Measurements from ENCODE around the gene RNF32. TPM values are rescaled to one million over a fixed set of nuclear protein-coding genes. Genes with fewer than 3 reads are reported as not detected.

Gene RNF32
- total and polyA plus RNA-seq, 2 of the 13 experiments (the other 11 are each of a cell fraction or from before 2014, with no cell fraction given): not detected

- TF ChIP-seq ZBTB46 (CRISPR knock-in tag; IDR thresholded peaks at IDR 0.05; ENCODE audit: borderline replicate concordance) (no peak), NFKBIZ (CRISPR knock-in tag; IDR thresholded peaks at IDR 0.05) (0 out of 2 replicates have a peak, but pooled peaks have one; percentile 76), NR3C1 (CRISPR knock-in tag; IDR thresholded peaks at IDR 0.05) (no peak), SOX6 (IDR thresholded peaks at IDR 0.05) (no peak), SOX6 (CRISPR knock-in tag; IDR thresholded peaks at IDR 0.05) (peak; percentile 100), HNF1B (CRISPR knock-in tag; IDR thresholded peaks at IDR 0.05) (peak; percentile 46; the same call in 1 of the 2 replicates), POLR2AphosphoS2 (IDR thresholded peaks at IDR 0.05; ENCODE audit: low read depth, low read length) (no peak), NFE2 (CRISPR knock-in tag; IDR thresholded peaks at IDR 0.05) (no peak), E2F2 (CRISPR knock-in tag; IDR thresholded peaks at IDR 0.05; ENCODE audit: borderline replicate concordance) (no peak), MED1 (CRISPR knock-in tag; IDR thresholded peaks at IDR 0.05) (peak; percentile 91), GATAD2A (CRISPR knock-in tag; IDR thresholded peaks at IDR 0.05) (peak; percentile 93), JUND (CRISPR knock-in tag; IDR thresholded peaks at IDR 0.05) (no peak), ZFP90 (CRISPR knock-in tag; IDR thresholded peaks at IDR 0.05; ENCODE audit: borderline replicate concordance) (no peak), AFF4 (CRISPR knock-in tag; IDR thresholded peaks at IDR 0.05) (no peak), ZNF660 (CRISPR knock-in tag; IDR thresholded peaks at IDR 0.05; ENCODE audit: borderline replicate concordance, low read depth) (no peak), SP5 (CRISPR knock-in tag; IDR thresholded peaks at IDR 0.05; ENCODE audit: borderline replicate concordance, low read depth) (peak; percentile 85), HDAC1 (CRISPR knock-in tag; IDR thresholded peaks at IDR 0.05) (peak; percentile 89; the same call in 1 of the 2 replicates), TARDBP (CRISPR knock-in tag; IDR thresholded peaks at IDR 0.05) (peak; percentile 85), RBM22 (optimal IDR thresholded peaks at IDR 0.05; ENCODE audit: low read length) (no peak), ISL2 (CRISPR knock-in tag; IDR thresholded peaks at IDR 0.05) (peak; percentile 97), ZNF674 (CRISPR knock-in tag; IDR thresholded peaks at IDR 0.05; ENCODE audit: low read depth) (no peak), ZNF510 (CRISPR knock-in tag; IDR thresholded peaks at IDR 0.05; ENCODE audit: low read depth) (no peak), ZNF138 (CRISPR knock-in tag; IDR thresholded peaks at IDR 0.05; ENCODE audit: low read depth) (no peak)
These were observed 31.3 kb upstream of the RNF32 start (continued) for GRCh38 chr7:156609010-156609877.

All from HepG2 (cell line).